Measurements from ENCODE around the gene KCNT2. TPM values are rescaled to one million over a fixed set of nuclear protein-coding genes. Genes with fewer than 3 reads are reported as not detected.

KCNT2 gene
- total and polyA plus RNA-seq, 10 of the 15 experiments (the other 5 are each of a cell fraction or from before 2014, with no cell fraction given), result not detected

GRCh38 chr1:196380316-196380715 lies 227.9 kb downstream of the KCNT2 start:
- Histone ChIP-seq H3K27me3 (replicated peaks in 1 of 2; ENCODE audit: control insufficient read depth in 2 of 2, insufficient read depth in 2 of 2, low read length in 1 of 2) (no peaks in the 10 kb centered on the region), H3K4me3 (no peak overlapping the region), H3K4me2 (ENCODE audit: control insufficient read depth, insufficient read depth) (no peak overlapping the region), H3K79me2 (ENCODE audit: control insufficient read depth, insufficient read depth, low read length) (no peaks in the 10 kb centered on the region), H2AFZ (ENCODE audit: control insufficient read depth, low read depth, low read length) (no peak overlapping the region), H3K9me3 (replicated peaks; ENCODE audit: control insufficient read depth, insufficient read depth, low read length) (no peaks in the 10 kb centered on the region), H3K27ac (ENCODE audit: control insufficient read depth, insufficient read depth) (no peak overlapping the region), H3K36me3 (ENCODE audit: control insufficient read depth in 2 of 2, insufficient read depth in 2 of 2, low read length in 1 of 2) (no peaks in the 10 kb centered on the region), H3K9ac (ENCODE audit: control insufficient read depth, insufficient read depth, low read length) (no peak overlapping the region), H3K4me1 (ENCODE audit: control insufficient read depth, insufficient read depth, low read length) (no peaks in the 10 kb centered on the region), H4K20me1 (ENCODE audit: control insufficient read depth, insufficient read depth) (no peaks in the 10 kb centered on the region)
- BruUV-seq (replicated peaks), result no TSS peak
- CTCF ChIA-PET, result no interaction called here
- ATAC-seq (no peak), DNase-seq (ENCODE audit: low read depth, low spot score) (no peak), FAIRE-seq (no peak)
- RAD21 ChIA-PET (ENCODE audit: unreplicated experiment), result no interaction called here
- in situ Hi-C loops (cut with MboI), result no loop called here
- 0% methylated on average over 1 of the region's 1 CpG for WGBS (ENCODE audit: insufficient coverage, insufficient replicate concordance, low lambda C conversion rate, missing lambda C conversion rate)
- SMC1A ChIA-PET (ENCODE audit: uncharacterized antibody, unreplicated experiment), result no interaction called here
- POLR2A ChIA-PET, result no interaction called here
- intact Hi-C loops (cut with micrococcal nuclease; ENCODE audit: unreplicated experiment), result no loop called here
- TF ChIP-seq ZBTB11 (CRISPR knock-in tag; IDR thresholded peaks at IDR 0.05) (no peak), DPF2 (IDR thresholded peaks at IDR 0.05) (no peak), ESRRA (IDR thresholded peaks at IDR 0.05; ENCODE audit: low read length) (no peak), SIN3A (IDR thresholded peaks at IDR 0.05; ENCODE audit: low read depth, low read length) (no peak), CHD4 (IDR thresholded peaks at IDR 0.05) (no peak), EZH2 (IDR thresholded peaks at IDR 0.05; ENCODE audit: borderline replicate concordance, control insufficient read depth, low read depth, low read length) (no peak), CBX5 (IDR thresholded peaks at IDR 0.05; ENCODE audit: low read depth) (no peak), REST (IDR thresholded peaks at IDR 0.05; ENCODE audit: low read depth, low read length) (no peak), ZNF274 (IDR thresholded peaks at IDR 0.05; ENCODE audit: insufficient read depth, insufficient read length) (no peak), RFX5 (IDR thresholded peaks at IDR 0.05; ENCODE audit: low read depth, low read length) (no peak), PBX3 (IDR thresholded peaks at IDR 0.05; ENCODE audit: insufficient replicate concordance, low read depth, low read length) (no peak), ZBED1 (IDR thresholded peaks at IDR 0.05; ENCODE audit: borderline replicate concordance) (no peak), TCF12 (IDR thresholded peaks at IDR 0.05; ENCODE audit: low read depth, low read length) (no peak)

All from GM12878 (cell line).